ENCODE data around the gene BNC2. TPM values are rescaled to one million over a fixed set of nuclear protein-coding genes. Genes with fewer than 3 reads are reported as not detected.

BNC2 gene
- total and polyA plus RNA-seq, 2 donors (not counting 1 experiment from before 2014, with no cell fraction given): 34.7 to 39.1 TPM

DNA sequence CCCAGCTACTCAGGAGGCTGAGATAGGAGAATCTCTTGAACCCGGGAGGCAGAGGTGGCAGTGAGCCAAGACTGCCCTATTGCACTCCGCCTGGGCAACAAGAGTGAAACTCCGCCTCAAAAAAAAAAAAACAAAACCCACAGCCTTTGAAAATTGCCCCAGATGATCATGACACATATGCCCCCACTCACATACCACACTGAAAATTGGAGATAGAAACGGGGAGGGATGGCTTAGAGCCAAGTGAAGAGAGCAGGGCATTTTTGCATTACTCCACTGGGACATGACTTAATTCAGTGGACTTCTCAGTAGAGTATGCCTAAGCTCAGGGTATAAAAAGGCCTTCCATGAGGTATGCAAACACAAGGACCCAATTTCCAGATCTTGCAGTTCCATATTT, 309.3 kb downstream of the BNC2 start:
- no peaks in the 10 kb centered on the region for H3K79me2 ChIP-seq (ENCODE audit: control insufficient read depth, insufficient read depth, low read length)
- H3K27me3 ChIP-seq (ENCODE audit: control insufficient read depth, insufficient read depth, low read length): no peaks in the 10 kb centered on the region
- H2AFZ ChIP-seq (ENCODE audit: low read length): no peak overlapping the region
- no peak overlapping the region for H3K4me3 ChIP-seq (replicated peaks in 1 of 4; ENCODE audit: control extremely low read depth in 1 of 4, insufficient read depth in 1 of 4, low read depth in 3 of 4, low read length in 4 of 4)
- no peaks in the 10 kb centered on the region for H3K9me3 ChIP-seq (ENCODE audit: control insufficient read depth, insufficient read depth, low read depth, low read length)
- H3K9ac ChIP-seq (ENCODE audit: insufficient read depth, low read length): no peak overlapping the region
- DNase-seq (ENCODE audit: low read depth in 2 of 2): no peak
- no peak for TF ChIP-seq EZH2 (IDR thresholded peaks at IDR 0.05; ENCODE audit: low read length, missing control alignments)
- TF ChIP-seq, protein P1, sequence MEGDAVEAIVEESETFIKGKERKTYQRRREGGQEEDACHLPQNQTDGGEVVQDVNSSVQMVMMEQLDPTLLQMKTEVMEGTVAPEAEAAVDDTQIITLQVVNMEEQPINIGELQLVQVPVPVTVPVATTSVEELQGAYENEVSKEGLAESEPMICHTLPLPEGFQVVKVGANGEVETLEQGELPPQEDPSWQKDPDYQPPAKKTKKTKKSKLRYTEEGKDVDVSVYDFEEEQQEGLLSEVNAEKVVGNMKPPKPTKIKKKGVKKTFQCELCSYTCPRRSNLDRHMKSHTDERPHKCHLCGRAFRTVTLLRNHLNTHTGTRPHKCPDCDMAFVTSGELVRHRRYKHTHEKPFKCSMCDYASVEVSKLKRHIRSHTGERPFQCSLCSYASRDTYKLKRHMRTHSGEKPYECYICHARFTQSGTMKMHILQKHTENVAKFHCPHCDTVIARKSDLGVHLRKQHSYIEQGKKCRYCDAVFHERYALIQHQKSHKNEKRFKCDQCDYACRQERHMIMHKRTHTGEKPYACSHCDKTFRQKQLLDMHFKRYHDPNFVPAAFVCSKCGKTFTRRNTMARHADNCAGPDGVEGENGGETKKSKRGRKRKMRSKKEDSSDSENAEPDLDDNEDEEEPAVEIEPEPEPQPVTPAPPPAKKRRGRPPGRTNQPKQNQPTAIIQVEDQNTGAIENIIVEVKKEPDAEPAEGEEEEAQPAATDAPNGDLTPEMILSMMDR (conservative IDR thresholded peaks at IDR 0.05 in 1 of 2, IDR thresholded peaks at IDR 0.05 in 1 of 2; ENCODE audit: low read depth in 1 of 2, low read length in 2 of 2): no peak
- no peak overlapping the region for H3K27ac ChIP-seq (ENCODE audit: insufficient read depth, low read length)
- H3K4me2 ChIP-seq (ENCODE audit: extremely low read depth, insufficient read depth, low read length): no peak overlapping the region
- H3K4me1 ChIP-seq (ENCODE audit: control insufficient read depth, extremely low read depth, insufficient read depth, low read length): no peaks in the 10 kb centered on the region
- H3K36me3 ChIP-seq (ENCODE audit: control insufficient read depth, insufficient read depth, low read length): no peaks in the 10 kb centered on the region
- no peaks in the 10 kb centered on the region for H4K20me1 ChIP-seq (ENCODE audit: control insufficient read depth, extremely low read depth, insufficient read depth, low read length)

DNA sequence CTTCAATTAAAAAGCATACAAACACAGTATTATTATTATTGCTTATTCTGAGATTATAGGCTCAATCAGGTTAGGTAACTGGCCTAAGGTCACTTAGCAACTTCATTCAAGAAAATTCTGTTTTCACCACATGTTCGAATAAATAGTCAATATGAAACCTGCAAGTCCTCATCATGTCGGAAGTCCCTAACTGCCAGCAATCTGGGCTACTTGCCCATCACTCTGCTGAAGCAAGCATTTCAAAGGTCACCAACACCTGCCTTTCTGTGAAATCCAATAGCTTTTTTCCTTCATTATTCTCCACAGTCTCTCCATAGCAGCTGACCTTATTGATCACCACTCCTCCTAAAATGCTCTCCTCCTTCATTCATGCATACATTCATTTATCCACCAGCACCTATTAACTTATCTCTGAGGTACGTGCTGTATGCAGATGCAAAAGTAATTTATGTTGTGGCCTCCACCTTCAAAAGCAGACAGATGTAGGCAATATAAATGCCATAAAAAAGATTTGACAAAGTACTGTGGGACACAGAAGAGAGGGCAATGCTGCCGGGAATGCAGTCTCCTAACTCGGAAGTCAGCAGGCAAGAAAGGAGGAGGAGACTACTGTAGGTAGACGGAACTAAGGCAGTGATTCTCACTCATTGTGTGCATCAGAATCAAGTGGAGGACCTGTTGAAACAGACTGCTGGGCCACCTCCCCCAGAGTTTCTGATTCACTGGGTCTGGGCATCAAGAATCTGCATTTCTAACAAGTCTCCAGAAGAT, 310.9 kb downstream of the BNC2 start:
- H3K27ac ChIP-seq (ENCODE audit: insufficient read depth, low read length): no peak overlapping the region
- DNase-seq (ENCODE audit: low read depth in 2 of 2): no peak
- no peaks in the 10 kb centered on the region for H3K36me3 ChIP-seq (ENCODE audit: control insufficient read depth, insufficient read depth, low read length)
- no peak overlapping the region for H3K4me2 ChIP-seq (ENCODE audit: extremely low read depth, insufficient read depth, low read length)
- H4K20me1 ChIP-seq (ENCODE audit: control insufficient read depth, extremely low read depth, insufficient read depth, low read length): no peaks in the 10 kb centered on the region
- H3K9me3 ChIP-seq (ENCODE audit: control insufficient read depth, insufficient read depth, low read depth, low read length): no peaks in the 10 kb centered on the region
- H3K4me3 ChIP-seq (replicated peaks in 1 of 4; ENCODE audit: control extremely low read depth in 1 of 4, insufficient read depth in 1 of 4, low read depth in 3 of 4, low read length in 4 of 4): no peak overlapping the region
- H3K27me3 ChIP-seq (ENCODE audit: control insufficient read depth, insufficient read depth, low read length): no peaks in the 10 kb centered on the region
- H3K4me1 ChIP-seq (ENCODE audit: control insufficient read depth, extremely low read depth, insufficient read depth, low read length): no peaks in the 10 kb centered on the region
- no peak overlapping the region for H3K9ac ChIP-seq (ENCODE audit: insufficient read depth, low read length)
- TF ChIP-seq EZH2 (IDR thresholded peaks at IDR 0.05; ENCODE audit: low read length, missing control alignments): no peak
- TF ChIP-seq, protein P1 (conservative IDR thresholded peaks at IDR 0.05 in 1 of 2, IDR thresholded peaks at IDR 0.05 in 1 of 2; ENCODE audit: low read depth in 1 of 2, low read length in 2 of 2): no peak
- H3K79me2 ChIP-seq (ENCODE audit: control insufficient read depth, insufficient read depth, low read length): no peaks in the 10 kb centered on the region
- no peak overlapping the region for H2AFZ ChIP-seq (ENCODE audit: low read length)

DNA sequence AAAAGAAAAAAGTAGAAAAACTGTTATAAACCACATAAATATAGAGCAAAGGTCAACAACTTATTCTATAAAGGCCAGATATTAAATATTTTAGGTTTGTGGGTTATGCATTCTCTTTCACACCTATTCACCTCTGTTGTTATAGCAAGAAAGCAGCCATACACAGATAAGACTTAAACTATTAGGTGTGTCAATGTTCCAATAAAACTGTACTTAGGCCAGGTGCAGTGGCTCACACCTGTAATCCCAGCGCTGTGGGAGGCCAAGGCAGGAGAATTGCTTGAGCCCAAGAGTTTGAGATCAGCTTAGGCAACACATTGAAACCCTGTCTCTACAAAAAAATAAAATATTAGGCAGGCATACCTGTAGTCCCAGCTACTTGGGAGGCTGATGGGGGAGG, 314.7 kb downstream of the BNC2 start:
- H3K9ac ChIP-seq (ENCODE audit: insufficient read depth, low read length): no peak overlapping the region
- no peak overlapping the region for H3K4me2 ChIP-seq (ENCODE audit: extremely low read depth, insufficient read depth, low read length)
- no peaks in the 10 kb centered on the region for H4K20me1 ChIP-seq (ENCODE audit: control insufficient read depth, extremely low read depth, insufficient read depth, low read length)
- peaks cover 2% of the 10 kb centered on the region for H3K4me1 ChIP-seq (ENCODE audit: control insufficient read depth, extremely low read depth, insufficient read depth, low read length)
- no peak overlapping the region for H3K27ac ChIP-seq (ENCODE audit: insufficient read depth, low read length)
- H3K36me3 ChIP-seq (ENCODE audit: control insufficient read depth, insufficient read depth, low read length): peaks cover 7% of the 10 kb centered on the region
- no peaks in the 10 kb centered on the region for H3K9me3 ChIP-seq (ENCODE audit: control insufficient read depth, insufficient read depth, low read depth, low read length)
- no peaks in the 10 kb centered on the region for H3K27me3 ChIP-seq (ENCODE audit: control insufficient read depth, insufficient read depth, low read length)
- TF ChIP-seq, protein P1 (conservative IDR thresholded peaks at IDR 0.05 in 1 of 2, IDR thresholded peaks at IDR 0.05 in 1 of 2; ENCODE audit: low read depth in 1 of 2, low read length in 2 of 2): no peak
- TF ChIP-seq EZH2 (IDR thresholded peaks at IDR 0.05; ENCODE audit: low read length, missing control alignments): no peak
- no peak overlapping the region for H2AFZ ChIP-seq (ENCODE audit: low read length)
- H3K79me2 ChIP-seq (ENCODE audit: control insufficient read depth, insufficient read depth, low read length): no peaks in the 10 kb centered on the region
- no peak overlapping the region for H3K4me3 ChIP-seq (replicated peaks in 1 of 4; ENCODE audit: control extremely low read depth in 1 of 4, insufficient read depth in 1 of 4, low read depth in 3 of 4, low read length in 4 of 4)
- DNase-seq (ENCODE audit: low read depth in 2 of 2): no peak

All from fibroblast of lung (primary cell).